GM19023 (cell line): ENCODE results near the gene KLF16.

Experiments used
- ATAC-seq: cut with Tn5 transposase; IDR thresholded peaks from one replicate; pipeline ENCODE4 v1.9.1; 2021; ENCODE audit warnings: mild to moderate bottlenecking, moderate library complexity; ENCODE audit not compliant: unreplicated experiment

KLF16 gene

DNA sequence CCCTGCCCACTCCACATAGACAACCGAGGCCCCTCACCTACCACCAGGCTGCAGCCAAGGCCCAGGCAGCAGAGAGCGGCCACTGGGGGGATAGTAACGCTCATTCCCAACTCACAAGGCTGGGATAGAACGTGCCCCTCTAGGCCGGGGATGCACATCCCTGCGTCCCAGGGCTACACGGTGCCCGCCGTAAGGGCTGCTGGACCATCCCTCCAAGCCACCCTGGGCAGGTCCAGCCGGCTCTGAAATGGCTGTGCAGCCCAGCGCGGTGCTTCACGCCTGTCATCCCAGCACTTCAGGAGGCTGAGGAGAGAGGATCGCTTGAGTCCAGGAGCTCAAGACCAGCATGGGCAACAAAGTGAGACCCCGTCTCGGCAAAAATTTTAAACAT lies 18.3 kb downstream of the KLF16 start:
- ATAC-seq, result no peak

DNA sequence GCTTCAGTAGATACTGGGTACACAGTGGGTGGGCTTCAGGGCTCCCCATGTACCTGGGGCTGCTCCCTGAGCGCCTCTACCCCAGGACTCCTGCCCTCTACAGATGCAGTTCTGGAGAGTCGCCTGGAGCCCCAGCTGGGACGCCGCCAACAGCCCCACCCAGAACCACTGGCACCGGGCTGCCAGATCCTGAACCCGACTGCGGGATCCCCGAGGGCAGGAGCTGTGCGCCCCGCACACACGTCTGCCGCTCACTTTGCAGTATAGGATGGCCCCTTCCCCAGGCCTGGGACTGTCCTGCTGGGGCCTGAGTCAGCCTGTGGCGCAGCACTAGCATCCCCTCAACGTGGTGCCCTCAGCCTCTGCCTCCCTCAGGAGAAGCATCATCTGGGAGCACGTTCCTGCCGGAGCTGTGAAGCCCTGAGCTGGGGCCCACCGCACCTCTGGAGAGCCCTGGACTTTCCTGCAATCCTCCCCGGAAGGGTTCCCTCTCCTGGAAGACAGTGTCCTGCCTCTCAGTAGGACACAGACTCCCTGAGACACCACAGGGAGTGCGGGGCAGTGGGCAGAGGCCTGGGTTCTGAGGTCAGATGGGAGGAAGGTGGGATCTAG lies 18.8 kb downstream of the KLF16 start:
- ATAC-seq, result no peak

DNA sequence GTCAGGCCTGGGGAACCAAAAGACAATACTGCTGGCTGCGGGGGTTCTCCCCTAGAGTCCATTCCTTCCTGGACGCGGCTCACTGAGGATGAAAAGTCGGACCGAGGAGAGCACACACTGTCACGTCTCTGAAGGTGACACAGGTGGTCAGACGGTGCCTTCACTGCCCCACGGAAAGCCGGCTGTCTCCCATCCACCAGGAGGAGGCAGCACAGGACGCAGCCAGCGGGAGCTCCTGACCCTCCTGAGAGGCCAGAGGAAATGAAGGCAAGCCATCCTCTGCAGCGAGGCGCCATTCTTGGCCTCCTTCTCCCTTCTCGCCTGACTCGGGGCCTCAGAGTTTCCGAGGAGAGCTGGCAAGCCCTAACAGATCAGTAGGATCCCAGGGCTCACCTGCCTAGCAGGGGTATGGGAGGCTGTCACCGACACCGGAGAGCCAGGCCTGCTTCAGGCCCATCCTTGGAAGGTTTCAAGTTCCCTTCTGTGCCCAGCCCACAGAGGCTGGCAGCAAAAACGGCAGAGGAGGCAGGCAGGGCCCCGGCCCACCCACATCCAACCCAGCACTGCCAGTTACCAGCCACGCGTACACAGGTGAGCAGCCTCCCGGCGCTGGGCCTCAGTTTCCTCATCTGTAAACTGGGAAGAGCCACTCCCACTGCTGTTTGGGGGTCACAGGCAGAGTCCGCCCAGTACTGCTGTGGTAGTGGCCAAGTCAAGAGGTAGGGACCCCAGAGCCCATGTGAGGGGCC lies 19.6 kb downstream of the KLF16 start:
- ATAC-seq, result no peak

DNA sequence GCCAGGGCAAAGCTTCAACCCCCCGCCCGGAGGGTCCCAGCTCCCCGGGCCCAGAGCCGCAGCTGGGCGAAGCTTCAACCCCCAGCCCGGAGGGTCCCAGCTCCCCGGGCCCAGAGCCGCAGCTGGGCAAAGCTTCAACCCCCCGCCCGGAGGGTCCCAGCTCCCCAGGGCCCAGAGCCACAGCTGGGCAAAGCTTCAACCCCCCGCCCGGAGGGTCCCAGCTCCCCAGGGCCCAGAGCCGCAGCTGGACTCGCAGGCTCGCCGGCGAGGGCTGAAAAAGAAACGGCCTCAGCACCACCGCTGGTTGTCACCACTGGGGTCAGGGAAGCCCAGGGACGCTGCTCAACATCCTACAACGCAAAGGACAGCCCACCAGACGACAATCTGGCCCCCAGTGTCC lies 20.3 kb downstream of the KLF16 start:
- ATAC-seq, result no peak

DNA sequence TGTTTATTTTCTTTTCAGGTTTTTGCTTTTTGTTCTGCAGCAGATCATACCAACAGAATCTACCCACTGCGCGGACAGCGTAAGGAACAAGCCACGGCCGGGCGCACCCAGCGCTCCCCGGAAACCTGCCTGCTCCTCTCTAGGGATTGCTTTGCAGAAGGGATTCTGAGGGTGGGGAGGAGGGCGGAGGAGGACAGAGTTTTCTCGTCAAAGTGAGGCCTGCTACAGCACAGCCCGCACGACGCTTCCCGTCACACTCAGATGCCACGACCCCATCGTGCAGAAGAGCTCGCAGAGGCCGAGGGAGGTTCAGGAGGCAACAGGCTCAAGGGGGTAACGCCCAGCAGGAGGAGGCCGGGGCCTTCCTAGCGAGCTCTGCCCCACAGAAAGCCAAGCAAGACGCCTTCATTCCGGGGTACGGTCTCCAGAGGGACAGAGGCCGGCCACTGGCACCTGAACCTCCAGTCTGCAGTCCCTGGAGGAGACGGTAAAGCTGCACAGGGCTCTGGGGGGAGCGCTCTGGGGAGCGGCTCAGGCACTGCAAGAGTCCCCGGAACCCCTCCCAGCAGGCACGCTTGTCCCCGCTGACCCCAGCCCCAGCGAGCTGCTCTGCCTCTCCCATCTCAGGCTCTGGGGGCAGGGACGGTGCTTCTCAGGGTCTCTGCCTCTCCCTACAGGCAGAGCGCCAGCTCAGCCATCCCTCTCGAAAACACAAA lies 22.0 kb downstream of the KLF16 start:
- ATAC-seq, result no peak

DNA sequence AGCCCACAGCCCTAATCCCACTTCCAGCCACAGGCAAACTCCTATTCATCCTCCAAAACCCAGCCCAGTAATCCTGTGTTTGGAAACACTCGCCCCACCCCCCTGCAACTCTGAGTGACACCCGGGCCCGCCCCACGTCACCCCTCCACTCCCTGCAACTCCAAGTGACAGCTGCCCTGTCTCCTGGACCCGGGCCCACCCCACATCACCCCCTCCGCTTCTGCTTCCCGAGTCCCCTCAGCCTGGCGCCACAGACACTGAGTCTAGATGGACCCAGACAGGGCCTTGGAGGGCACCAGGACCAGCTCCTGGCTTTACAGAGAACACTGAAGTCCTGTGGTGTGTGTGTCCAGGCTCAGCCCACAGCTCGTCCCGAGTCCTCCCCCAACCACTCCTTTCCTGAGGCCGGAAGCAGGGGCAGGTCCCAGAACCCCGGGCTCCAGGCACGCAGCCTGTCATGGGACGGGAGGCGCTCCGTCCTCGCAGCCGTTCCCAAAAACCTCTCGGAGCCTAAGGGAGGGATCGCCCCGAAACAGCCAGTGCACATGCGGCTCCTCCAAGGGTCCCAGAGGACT lies 22.8 kb downstream of the KLF16 start:
- ATAC-seq, result no peak

DNA sequence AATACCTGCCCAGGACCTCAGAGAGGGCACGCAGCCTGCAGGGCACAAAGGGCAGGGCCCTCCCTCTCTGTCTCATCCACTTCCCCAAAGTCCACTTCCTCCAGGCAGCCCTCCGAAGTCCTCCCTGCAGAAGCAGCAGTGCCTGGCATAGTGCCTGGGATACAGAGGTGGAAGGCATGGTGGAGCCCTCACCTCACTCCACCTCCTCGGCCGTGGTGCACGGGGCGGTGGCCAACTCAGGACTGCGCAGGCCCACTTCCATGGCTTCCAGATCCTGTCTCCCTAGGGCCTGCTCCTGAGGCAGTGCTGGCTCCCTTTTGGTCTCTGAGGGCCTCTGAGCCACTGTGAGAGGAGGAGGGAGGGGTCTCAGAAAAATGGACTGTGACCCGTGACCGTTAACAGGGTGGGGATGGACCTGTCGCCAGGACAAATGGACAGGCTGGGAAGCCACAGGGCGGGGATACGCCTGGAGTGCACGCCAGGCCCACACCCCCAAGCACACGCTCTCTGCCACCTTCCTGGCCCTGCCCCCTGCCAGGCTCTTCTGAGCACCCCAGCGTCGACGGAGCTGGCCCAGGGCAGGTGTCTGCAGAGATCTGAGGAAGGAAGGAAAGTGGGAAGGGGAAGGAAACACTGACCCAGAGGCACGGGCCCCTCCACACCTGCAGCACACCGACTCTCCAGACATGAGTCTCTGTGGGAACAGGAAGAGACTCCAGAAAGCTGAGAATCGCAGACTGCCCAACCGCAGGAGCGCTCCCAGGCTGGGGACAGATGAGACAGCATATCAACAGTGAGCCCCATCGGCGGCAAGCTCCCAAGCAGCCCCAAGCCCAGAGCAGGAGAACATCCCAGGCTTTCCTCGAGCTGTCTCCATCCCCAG lies 23.5 kb downstream of the KLF16 start:
- ATAC-seq, result no peak

DNA sequence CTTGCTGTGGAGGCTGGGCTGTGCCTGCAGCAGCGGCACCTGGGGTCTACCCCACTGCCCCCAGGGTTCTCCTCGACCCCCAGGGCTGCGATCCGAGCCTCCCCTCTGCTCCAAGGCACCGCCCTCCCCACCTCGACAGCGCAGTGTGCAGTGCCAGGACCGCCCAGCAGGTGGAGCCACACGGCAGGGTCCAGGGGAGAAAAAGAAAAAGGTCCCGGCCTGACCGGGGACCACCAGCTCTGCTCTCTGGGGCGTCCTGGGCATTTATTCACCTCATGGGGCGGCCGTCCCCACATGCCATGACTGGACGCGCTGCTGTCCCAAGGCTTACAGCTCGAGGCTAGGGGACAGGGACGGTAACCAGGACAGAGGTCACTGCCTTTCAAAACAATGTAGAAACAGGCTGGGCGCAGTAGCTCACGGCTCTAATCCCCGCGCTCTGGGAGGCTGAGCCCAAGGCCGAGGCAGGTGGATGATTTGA lies 25.7 kb downstream of the KLF16 start:
- ATAC-seq, result no peak

DNA sequence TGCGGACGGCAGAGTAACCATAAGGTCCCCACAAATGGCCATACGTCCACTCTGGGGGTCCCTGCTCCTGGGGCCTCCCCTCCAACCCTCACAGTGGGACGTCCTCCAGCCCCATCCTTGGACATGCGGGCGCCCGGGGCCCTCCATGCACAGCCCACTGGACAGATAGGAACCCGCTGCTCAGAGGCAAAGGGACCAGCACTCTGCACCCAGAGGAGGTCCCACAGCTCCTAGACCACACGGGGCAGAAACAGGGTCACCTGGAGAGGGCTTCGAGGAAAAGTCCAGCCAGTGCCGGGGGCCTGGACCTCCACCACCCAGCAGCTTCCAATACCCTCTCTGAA lies 26.2 kb downstream of the KLF16 start:
- no peak for ATAC-seq

DNA sequence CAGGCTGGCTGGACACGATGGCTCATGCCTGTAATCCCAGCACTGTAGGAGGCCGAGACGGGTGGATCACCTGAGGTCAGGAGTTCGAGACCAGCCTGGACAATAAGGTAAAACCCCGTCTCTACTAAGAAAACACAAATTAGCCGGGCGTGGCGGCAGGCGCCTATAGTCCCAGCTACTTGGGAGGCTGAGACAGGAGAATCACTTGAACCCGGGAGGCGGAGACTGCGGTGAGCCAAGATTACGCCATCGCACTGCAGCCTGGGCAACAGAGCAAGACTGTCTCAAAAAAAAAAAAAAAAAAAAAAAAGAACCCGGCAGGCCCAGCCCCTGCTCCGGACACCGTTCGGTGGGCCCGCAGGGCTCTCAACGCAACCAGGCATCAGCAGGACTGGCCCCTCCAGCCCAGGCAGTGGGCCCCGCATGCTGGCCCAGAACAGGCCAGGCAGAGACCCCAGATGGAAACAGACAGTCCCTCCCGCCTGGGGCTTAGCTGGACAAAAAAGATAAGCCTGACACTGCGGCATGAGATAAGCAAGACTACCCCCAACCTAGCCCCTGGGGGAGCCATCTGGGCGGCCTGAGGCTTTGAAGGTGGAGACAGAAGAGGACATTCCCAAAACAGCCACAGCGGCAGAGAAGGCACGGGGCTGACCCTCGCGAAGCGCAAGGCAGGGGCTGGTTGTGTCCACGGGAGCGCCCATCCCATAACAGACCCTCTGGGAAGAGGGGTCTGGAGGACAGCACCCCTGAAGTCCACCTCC lies 26.7 kb downstream of the KLF16 start:
- ATAC-seq, result no peak

DNA sequence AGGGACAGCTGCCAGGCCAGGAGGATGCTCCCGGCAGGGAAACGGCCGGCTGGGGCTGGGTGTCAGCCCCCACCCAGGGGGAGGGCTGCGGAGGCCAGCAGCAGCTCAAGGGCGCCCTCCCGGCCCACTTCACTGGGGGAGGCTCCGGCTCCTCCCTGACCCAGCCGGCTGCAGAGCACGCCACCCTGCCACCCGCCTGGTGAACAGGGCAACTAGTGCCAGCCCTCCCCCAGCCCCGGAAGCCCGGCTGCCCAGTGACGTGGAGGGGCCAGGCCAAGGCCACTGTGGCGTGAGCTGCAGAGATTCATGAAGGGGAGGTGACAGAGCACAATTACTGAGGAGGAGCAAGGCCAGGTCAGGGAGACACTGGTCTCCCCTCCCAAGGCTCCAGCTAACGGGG lies 29.8 kb downstream of the KLF16 start:
- ATAC-seq, result no peak

DNA sequence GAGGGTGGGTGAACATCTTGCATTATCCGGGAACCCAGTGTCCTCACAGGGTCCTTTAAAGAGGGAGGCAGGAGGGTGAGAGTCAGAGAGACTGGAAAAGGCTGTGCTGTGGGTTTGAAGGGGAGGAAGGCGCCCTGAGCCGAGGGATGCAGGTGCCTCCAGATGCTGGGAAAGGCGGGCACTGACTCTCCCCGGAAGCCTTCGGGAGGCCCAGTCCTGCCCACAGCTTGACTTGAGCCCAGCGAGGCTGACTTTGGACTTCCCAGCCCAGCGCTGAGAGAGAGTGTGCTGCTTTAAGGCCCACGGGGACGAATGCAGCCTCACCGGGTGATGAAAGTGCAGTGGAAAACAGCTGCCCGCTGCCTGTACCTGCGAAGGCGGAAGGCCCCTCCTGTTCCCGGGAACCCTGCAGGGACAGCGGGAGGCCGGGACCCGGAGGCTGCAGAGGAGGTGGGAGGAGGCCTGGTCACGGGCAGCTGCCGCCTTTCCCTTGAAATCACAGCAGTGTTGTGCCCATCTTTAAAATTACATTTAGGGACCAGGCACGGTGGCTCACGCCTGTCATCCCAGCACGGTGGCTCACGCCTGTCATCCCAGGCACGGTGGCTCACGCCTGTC lies 31.2 kb downstream of the KLF16 start:
- no peak for ATAC-seq

DNA sequence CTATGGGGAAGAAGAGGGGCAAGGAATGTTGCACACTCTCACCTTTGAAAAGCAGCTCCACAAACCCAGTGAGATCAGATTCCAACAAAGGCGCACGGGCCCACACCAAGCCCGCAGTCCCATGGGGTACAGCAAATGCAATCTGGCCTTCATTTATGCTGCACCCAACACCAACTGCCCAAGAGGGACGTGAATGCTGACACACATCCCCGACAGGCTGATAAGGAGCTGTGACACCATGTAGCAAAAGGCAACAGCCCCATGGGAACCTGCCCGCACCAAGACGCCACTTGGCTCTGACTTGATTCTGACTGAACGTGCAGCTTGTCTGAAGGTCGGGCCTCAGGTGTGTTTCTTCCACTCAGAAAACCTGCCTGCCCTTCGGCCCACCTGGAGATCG lies 32.4 kb downstream of the KLF16 start:
- ATAC-seq, result no peak

DNA sequence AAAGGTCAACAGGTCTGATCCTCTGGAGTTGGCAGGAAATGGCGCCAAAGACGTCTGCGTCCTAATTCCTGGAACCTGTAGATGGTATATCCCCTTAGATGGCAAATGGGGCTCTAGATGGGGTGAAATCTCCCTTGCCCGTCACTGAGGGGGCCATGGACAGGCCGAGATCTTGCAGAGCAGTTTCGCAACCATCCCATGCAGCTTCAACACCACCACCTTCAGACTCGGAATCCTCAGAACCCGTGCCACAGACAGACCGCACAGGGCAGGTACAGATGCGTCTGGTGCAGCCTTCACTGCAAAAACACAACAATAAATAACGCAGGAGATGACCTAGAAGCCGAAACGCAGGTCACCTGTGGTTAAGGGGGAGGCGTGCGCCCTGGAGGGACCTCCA lies 32.8 kb downstream of the KLF16 start:
- no peak for ATAC-seq

DNA sequence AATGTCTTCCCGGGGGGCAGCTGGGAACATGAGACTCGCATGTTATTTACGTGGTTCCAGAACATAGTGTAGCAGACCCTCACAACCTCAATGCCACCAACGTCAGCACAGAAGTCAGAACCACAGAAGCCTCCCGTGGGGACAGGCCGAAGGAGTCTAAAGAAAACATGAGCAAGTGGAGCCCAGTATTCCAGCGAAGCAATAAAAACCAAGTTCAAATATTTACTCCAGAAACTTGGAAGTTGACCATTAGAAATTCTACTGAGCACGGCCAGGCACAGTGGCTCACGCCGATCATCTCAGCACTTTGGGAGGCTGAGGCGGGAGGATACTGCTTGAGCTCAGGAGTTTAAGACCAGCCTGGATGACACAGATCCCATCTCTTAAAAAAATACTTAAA lies 33.4 kb downstream of the KLF16 start:
- no peak for ATAC-seq

DNA sequence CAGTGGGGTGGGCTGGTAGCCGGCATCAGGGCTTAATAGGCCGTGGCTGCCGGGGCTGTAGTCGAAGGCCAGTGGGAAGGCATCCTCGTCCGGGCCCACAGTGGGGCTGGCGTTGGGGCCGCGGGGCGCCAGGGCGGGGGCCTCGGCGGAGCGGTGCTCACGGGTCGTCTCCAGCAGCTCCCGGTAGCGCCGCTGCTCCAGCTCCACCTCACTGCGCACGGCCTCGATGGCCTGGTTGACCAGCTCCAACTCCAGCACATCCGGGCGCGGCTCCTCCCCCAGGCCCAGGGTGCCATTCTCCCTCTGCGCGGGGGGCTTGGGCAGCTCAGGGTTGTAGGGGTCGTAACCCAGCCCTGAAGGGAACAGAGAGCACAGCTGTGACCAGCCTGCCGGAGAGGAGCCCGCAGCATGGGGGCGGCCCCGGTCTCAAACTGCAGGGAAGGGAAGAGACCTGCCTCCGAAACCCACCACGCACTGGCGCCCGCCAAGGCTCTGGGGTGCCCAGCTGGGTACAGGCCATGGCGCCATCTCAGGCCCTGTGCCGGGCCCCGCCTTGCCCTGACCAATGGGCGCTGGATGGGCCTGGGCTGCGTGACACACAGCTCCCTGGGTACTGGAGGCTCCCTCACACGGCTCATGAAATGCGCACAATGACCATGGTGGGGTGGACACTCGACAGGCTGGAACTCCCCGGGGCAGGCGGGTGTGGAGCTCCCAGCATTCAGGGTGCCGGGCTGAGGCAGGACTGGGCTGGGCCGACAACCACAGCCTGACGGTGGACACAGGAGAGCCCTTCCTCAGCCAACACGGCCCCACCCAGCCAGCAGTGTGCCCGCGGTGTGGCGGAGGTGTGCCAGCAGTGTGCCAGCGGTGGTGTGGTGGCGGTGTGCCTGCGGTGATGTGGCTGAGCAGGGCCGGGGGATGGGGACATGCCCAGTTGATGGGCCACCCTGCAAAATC lies 34.8 kb downstream of the KLF16 start:
- no peak for ATAC-seq

DNA sequence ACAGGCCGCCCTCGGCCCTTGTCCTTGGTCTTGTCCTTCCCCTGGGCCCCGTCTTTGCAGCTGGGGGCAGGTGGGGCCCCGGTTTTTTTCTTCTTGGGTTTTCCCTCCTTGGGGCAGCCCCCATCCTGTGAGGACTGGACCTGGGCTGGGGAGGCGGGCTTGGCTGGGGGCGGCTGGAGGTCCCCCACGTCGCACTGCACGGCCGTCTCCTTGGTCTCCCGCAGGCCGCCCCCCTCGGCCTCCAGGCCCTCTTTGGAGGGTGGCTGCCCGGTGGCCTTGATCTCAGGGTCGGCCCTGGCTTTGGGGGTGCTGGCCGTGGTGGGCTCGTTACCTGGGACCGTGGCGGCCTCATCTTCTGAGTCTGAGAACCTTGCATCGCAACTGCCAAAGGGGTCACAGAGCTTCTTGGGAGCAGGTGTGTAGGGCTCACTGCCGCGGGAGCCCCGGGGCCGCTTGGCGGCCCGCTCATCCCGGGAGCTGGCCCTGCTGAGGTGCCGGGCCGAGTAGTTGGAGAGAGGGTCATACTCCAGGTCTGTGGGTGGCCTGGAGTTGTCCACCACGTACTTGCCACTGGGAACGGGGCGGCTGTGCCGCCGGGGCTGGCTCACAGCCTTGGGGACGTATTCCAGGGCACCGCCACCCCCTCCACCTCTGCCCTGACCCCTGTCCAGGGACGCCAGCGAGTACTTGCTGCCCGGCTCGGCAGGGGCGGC lies 35.7 kb downstream of the KLF16 start:
- no peak for ATAC-seq
